ENCODE data around the gene DPF3.

DNA sequence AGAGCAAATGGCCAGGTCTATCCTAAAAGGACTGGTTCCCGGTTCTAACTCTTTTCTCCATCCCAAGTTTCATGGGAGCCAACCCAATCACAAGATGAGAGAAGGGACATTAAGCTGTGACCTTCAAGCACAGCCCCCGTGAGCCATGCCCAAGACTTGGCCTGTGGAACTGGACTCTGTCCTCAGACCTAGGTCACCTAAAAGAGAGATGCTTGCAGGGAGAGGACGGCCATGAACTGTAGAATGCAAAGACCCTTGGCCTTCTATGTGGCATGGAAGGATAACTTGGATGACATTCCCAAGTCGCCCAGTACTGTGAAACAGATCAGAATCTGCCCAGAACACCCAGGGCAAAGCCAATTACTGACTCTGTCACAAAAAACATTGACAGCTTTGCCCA is 263.5 kb downstream of the DPF3 start:
- TF ChIP-seq, protein P1, sequence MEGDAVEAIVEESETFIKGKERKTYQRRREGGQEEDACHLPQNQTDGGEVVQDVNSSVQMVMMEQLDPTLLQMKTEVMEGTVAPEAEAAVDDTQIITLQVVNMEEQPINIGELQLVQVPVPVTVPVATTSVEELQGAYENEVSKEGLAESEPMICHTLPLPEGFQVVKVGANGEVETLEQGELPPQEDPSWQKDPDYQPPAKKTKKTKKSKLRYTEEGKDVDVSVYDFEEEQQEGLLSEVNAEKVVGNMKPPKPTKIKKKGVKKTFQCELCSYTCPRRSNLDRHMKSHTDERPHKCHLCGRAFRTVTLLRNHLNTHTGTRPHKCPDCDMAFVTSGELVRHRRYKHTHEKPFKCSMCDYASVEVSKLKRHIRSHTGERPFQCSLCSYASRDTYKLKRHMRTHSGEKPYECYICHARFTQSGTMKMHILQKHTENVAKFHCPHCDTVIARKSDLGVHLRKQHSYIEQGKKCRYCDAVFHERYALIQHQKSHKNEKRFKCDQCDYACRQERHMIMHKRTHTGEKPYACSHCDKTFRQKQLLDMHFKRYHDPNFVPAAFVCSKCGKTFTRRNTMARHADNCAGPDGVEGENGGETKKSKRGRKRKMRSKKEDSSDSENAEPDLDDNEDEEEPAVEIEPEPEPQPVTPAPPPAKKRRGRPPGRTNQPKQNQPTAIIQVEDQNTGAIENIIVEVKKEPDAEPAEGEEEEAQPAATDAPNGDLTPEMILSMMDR (IDR thresholded peaks at IDR 0.05), result no peak
- no peak for TF ChIP-seq POLR2A (IDR thresholded peaks at IDR 0.05)

Measured in lower leg skin (tissue), 3 donors.